GM18868 (cell line): ENCODE measurements around the gene KRT8.

ENCODE experiments used
- ATAC-seq: cut with Tn5 transposase; IDR thresholded peaks from one replicate; pipeline ENCODE4 v1.9.1; 2021; ENCODE audit warnings: mild to moderate bottlenecking, moderate library complexity; ENCODE audit not compliant: unreplicated experiment

KRT8 gene

DNA sequence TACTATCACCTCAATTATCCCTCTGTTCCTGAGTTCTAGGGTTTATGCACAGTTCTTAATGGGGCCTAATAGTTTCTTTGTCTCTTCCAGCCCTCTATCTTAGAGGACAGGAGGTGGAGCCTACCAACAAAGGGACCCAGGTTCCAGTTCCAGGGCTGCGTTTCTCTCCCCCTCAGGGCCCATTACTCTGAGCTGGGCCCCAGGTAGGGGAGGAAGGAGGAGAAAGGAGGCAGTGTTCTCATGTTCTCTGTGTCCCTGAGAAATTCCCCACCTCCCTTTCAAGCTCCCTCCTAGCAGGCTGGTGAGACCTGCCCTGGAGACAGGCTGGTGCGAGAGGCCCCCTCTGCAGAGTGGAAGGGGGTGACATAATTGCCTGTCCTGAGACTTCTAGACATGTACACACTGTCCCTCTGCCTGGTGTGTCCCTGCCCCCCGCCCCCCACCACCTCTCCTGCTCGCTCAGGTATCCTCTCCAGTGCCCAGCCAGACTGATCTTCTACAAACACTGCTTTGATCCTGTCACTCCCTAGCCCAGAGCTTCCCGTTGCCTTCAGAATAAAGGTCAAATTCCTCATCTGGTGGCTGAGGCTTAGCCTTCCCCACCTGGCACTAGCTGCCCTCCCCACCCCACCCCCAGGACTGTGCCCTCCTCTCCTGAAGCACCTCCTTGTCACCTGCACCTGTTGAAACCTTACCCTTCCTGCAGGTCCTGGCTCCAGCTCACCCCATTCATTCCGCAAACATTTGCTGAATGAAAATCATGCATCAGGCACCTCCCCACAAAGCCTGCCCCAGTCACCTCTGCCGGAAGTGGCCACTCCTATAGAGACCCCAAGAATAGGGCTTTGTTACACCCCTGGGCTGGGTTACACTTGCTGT lies 21.1 kb upstream of the KRT8 start:
- ATAC-seq, result no peak

- no peak for ATAC-seq
These were observed 20.2 kb upstream of the KRT8 start for GRCh38 chr12:52924764-52925716.

- ATAC-seq, result no peak
These were observed 16.8 kb upstream of the KRT8 start for GRCh38 chr12:52921488-52922165.

DNA sequence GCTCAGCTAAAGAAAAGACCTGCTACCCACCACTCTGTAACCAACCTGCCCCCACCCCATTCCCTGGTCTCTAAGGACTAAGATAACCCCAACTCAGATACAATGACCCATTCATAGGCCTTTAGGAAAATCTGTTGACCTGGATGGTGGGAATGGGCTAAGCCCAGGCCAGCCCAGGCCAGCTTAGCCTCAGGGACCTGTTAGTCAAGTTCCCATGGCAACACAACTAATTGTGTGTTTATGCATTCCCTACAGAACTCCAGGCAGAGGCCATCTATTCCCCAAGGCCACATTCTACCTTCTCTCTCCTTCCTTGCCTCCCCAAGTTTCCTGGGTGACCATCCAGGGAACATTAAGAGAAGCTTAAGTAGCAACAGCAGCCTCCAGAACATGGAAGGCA lies 16.1 kb upstream of the KRT8 start:
- no peak for ATAC-seq

DNA sequence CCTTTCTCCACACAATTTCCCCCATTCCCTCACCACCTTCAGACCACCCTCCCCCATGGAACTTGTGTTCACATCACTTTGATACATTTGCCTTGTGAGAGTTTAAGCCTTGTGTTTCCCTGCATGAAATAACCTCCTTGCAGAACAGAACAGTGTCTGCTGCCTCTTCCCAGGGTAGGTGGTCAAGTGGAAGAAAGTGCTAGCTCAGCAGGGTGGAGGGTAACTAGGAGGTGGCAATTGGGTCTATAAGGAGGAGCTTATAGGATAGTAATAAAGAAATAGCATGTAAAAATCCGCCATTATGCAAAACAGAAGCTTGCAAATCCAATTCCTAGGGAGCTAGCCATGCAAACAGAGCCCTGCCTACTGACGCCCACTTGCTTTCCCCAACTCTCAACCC lies 13.9 kb upstream of the KRT8 start:
- ATAC-seq, result no peak

DNA sequence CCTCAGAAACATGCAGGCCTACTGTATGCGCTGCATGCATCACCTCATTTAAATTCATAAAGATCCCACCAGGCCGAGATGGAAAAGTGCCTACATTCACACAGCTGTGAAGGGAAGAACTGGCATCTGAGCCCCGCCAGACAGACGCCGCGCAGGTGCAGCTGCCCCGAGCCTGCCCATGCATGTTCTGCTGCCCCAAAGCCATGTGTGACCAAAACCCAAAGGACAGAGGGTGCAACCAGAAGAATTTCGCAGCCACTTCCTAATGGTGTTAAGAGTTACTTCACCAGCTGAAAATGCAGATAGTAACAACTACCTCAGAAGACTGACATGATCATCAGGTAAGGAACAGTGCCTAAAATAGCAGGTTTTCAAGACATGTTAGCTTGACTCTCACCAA lies 13.5 kb upstream of the KRT8 start:
- no peak for ATAC-seq

DNA sequence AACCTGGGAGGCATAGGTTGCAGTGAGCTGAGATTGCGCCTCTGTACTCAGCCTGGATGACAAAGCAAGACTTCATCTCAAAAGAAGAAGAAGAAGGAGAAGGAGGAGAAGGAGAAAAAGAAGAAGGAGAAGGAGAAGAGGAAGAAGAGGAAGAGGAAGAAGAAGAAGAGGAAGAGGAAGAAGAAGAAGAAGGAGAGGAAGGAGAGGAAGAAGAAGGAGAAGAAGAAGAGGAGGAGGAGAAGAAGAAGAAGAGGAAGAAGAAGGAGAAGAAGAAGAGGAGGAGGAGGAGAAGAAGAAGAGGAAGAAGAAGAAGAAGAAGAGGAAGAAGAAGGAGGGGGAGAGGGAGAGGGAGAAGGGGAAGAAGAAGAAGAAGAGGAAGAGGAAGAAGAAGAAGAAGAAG lies 12.9 kb upstream of the KRT8 start:
- ATAC-seq, result no peak

GRCh38 chr12:52916216-52916615 lies 11.3 kb upstream of the KRT8 start:
- no peak for ATAC-seq

DNA sequence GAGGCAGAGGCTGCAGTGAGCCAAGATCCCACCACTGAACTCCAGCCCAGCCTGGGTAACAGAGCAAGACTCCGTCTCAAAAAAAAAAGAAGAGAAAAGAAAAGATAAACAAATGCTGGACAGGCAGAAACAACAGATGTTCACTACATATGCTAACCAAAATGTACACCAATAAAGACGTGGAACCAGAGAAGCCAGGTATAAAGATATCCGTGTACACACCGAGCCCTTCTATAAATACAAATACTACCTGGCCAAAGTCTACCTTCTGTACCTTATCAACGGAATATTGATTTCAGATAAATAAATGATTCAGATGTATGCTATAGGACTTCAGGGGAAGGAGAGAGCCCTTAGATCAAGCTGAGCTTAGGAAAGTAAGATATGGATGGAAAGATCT lies 10.8 kb upstream of the KRT8 start:
- no peak for ATAC-seq

DNA sequence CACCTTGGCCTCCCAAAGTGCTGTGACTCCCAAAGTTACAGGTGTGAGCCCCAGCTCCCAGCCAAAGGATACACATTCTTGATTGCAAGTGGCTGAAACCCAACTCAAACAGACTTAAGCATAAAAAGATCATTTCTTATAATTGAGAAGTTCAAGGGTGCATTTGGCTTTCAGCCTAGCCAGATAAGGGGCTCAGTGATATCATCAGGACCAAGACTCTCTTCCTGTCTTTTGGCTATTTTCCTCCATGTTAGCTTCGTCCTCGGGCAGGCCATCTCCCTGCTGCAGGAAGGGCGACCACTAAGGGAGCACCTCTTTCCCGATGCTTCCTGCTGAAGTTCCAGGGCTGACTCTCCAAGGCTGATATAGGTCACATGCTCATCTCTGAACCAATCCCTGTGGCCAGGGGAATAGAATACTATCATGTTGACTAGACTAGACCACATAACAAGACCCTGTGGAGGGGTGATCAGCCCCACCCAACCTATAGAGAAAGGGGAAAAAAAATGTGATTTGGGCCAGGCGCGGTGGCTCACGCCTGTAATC lies 9.8 kb upstream of the KRT8 start:
- no peak for ATAC-seq

DNA sequence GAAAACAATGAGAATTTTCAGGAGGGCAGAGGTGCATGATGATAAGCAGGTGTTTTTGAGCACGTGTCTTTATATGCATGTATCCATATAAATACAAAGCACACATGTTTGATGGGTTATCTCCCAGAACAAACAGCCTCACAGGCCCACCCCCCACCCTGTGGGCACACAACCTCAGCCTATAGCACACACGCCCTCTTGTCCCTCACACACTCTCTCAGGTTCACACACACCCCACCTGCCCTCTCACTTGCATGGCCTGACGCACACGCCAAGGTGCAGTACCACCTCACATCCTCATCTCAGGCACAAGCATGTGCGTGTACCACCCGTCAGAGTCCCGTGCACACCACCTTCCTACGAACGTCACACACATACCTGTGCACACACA lies 8.6 kb upstream of the KRT8 start:
- no peak for ATAC-seq

DNA sequence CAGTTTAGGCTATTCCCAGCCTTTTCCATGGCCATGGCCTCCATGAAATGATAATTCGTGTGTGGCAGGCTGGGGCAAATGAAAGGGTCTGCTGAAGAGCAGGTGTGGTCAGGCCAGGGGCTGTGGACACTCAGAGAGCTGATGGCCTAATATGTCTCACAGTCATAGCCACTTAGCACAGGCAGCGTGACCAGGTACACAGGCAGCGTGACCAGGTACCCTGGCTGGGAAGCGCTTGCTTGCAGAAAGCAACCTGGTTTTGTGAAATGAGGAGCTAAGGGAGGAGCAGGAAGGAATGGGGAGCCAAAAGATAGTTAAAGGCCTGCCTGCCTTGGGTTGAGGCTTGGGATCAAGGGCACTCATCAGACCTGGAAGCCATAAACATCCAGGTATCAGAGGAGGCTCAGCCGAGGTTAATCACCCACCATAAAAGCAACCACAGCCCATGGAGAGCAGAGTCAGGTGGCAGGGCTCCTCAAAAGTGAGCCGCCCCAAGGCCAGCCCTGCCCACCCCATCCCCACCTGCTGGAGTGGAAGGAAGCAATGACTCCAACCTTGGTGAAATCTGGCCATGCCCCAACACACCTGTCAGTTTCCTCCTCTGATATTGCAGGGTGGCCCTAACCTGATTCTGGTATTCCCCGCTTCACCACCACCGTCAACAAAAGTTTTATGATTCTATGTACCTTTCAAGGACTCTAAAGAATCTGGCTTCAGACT lies 8.0 kb upstream of the KRT8 start:
- ATAC-seq, result no peak

GRCh38 chr12:52910248-52910883 lies 5.5 kb upstream of the KRT8 start:
- no peak for ATAC-seq

GRCh38 chr12:52909796-52910195 lies 4.9 kb upstream of the KRT8 start:
- no peak for ATAC-seq

DNA sequence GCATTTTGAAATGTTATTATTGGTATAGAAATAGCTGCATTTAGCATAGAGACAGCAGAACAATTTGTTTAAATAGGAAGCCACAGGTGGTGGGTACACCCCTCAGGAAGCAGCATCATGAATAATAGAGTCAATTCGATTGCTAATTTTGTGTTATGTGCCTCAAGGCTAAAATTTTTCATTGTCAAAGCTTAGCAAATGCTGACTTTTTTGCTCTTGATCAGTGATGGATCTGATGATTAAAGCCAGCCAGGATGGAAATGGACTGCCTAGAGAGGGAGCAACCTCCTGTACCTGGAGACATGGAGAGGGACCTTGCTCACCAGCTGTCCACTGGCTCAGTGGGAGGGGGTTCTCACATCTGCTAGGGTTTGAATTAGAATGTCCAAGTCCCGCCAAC lies 4.5 kb upstream of the KRT8 start:
- no peak for ATAC-seq

GRCh38 chr12:52907092-52907810 lies 2.4 kb upstream of the KRT8 start:
- ATAC-seq, result no peak

DNA sequence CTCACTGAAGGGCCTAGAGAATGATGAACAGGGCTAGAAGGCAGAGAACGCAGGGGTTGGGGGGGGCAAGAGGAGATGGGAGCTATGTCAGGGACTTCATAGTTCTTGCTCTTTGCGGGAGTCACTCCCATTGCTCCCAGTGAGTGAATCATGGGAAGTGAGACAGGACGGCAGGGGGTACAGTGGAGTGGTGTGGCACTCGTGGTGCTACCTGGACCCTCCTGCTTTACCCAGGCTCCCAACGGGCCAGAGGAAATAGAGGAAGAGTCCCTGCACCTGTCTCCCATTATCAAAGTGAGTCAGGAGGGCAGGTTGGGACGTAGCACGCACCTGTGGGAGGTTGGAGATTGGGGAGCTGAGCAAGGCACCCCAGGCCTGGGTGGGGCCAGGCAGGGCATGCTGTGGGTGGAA lies 1.3 kb upstream of the KRT8 start:
- ATAC-seq, result no peak

- ATAC-seq, result no peak
These were observed 894 bp downstream of the KRT8 start for GRCh38 chr12:52903855-52904508.
